OCI-LY7 (cell line): Measurements from ENCODE around the gene NPBWR2.

Source experiments
- EZH2phosphoT487 ChIP-seq: fragments of 200-600 bp; sonication (generic); IDR thresholded peaks from 2 replicates; pipeline ENCODE4 v1.6.1; 2018; ENCODE audit warnings: low read depth, borderline replicate concordance, mild to moderate bottlenecking, mixed run types, antibody characterized with exemption, low read length, moderate library complexity, mixed read lengths
- TF ChIP-seq, protein P1 (sequence below): fragments of 200-600 bp; sonication (generic); conservative IDR thresholded peaks from 2 replicates; pipeline ENCODE4 v1.5.1; 2014; ENCODE audit warnings: mild to moderate bottlenecking, antibody characterized with exemption, low read length, moderate library complexity, mixed read lengths

DNA sequence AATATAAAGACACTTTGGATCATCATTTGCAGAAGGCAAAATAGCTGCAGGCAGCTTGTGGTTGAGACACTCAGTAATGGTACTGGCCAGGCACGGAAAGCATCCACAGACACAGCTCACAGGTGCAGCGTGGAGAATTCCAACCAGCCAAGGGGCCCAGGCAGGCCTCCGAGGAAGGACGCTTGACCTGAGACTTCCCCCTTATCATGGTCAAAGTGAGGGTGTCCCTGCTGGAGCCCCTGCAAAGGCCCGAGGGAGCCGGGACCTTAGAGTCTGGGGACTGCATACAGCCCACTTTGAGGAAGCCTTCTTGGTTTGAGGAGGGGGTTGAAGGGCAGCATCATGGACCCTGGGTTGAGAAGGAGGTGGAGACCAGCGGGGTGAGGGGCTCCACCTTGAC lies 41.8 kb upstream of the NPBWR2 start:
- TF ChIP-seq, protein P1, sequence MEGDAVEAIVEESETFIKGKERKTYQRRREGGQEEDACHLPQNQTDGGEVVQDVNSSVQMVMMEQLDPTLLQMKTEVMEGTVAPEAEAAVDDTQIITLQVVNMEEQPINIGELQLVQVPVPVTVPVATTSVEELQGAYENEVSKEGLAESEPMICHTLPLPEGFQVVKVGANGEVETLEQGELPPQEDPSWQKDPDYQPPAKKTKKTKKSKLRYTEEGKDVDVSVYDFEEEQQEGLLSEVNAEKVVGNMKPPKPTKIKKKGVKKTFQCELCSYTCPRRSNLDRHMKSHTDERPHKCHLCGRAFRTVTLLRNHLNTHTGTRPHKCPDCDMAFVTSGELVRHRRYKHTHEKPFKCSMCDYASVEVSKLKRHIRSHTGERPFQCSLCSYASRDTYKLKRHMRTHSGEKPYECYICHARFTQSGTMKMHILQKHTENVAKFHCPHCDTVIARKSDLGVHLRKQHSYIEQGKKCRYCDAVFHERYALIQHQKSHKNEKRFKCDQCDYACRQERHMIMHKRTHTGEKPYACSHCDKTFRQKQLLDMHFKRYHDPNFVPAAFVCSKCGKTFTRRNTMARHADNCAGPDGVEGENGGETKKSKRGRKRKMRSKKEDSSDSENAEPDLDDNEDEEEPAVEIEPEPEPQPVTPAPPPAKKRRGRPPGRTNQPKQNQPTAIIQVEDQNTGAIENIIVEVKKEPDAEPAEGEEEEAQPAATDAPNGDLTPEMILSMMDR = no peak
- TF ChIP-seq EZH2phosphoT487 = no peak
